Raji (cell line): ENCODE results near the gene TOR1AIP2.

Experiments used
- POLR2A ChIP-seq: IDR thresholded peaks from 2 replicates; pipeline ENCODE4 v1.6.1; 2011; ENCODE audit warnings: low read depth, low read length, control low read depth; ENCODE audit not compliant: insufficient read depth

Gene TOR1AIP2

DNA sequence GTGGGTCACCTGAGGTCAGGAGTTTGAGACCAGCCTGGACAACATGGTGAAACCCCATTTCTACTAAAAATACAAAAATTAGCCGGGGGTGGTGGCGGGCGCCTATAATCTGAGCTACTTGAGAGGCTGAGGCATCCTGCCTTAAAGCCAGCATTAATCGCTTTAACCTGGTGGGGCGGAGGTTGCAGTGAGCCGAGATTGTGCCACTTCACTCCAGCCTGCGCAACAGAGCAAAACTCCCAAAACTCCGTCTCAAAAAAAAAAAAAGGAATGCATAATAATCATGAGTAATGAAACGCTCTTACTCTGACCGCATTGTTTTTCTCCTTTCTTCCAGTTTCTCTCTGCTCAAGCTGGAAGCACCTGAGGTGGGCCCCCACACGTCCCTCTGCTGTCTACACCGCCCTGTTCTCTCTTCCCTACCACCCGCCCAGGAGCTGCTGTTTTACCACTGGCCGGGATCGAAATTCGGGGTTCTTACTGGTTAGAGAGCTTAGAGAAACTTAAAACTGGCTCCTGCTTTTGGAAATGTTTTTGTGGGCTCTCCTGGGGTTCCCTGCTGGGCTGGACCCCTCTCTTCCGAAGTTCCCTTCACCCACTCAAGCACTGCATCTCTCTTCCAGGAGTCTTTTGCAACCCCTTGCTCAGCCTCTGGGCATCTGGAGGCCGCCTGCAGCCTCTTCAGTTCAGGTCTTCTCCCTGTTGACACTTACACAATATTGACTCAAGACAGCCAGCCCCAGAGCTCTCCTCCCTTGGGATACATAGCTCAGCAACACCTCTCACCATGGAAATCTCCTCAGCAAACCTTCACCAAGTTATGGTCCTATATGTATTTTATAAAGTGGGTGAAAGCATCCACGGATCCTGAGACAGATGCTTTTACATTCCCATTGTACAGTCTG lies 72.1 kb downstream of the TOR1AIP2 start:
- TF ChIP-seq POLR2A = no peak

DNA sequence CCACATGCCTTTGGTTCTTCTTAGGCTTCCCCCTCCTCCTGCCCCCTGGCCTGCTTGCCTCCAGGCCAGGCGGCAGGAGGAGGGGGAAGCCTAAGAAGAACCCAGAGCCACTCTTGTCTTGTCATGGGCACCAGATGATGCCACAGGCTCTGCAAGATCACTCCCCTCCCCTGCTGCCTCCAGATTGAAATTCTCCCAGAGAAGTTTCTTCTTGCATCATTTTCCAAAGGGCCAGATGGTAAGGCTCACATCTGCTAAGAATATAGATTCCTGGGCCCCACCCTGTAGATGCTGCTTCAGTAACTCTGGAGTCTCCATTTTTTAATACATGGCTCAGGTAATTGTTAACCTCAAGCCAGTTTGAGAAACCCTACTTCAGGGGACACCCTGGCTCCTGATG lies 73.7 kb downstream of the TOR1AIP2 start:
- TF ChIP-seq POLR2A = no peak

DNA sequence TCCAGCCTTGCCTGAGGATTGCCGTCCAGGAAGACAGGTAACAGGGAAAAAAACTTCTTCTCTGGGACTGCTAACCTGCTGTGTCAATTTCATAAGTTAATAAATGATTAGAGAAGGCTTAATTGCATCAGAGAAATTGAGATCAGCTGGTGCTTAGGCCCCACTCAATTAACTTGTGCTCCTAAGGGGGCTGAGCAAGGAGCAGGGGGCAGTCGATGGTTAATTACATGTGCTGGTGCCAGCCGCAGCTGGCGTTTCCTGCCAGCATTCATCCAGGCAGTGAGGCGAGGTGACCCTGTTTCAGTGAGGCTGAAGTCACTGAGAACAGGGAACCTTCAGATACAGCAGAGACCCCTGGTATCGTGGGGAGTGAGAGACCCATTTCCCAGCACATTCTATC lies 74.5 kb downstream of the TOR1AIP2 start:
- TF ChIP-seq POLR2A = no peak

DNA sequence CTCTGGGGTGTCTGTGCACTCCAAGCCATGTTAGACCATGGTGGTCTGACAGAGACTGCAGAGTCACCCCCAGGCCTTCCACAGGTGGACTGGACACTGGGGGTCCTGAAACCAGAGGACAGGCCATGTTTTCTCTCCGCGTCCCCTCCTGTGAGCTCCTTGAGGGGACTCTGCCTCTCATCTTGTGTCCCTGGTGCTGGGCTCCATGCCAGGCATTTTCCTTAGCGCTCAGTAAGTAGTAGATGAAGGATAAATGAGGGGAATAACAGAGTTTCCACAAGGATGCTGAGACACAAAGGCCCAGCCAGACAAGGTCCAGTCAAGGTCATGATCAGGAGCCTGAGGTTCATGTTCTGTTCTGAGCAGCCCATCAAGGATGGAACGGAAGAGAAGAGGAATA lies 77.1 kb downstream of the TOR1AIP2 start:
- TF ChIP-seq POLR2A = no peak

DNA sequence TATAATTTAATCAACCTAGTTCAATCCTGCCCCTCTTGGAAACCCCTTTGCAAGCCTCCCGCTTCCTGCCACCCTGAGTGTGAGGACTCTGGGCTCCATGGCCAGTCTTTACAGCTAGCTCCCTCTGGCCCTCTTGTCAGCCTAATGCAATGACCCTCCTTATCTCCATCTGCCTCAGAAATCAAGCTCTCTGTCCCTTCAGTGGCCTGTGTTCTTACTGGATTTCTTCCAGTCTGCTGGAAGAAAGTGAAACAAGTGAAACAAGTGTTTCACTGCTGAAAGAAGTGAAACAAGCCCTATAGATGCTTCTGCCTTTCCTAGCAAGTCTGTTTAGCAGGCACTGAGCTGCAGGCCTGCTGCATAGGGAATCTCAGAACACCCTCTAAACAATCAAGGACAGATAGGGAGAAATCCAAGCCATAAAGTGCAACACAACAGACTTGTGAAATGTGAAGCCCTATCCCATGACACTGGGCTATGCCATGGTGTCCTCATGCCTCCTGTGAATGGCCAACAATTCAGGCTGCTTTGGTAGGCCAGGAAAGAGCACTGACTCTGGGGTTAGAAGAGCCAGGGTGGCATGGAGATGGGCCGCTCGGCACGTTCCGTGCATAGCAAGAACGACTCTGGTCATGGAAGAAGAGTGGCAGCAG lies 78.6 kb downstream of the TOR1AIP2 start:
- TF ChIP-seq POLR2A = no peak

DNA sequence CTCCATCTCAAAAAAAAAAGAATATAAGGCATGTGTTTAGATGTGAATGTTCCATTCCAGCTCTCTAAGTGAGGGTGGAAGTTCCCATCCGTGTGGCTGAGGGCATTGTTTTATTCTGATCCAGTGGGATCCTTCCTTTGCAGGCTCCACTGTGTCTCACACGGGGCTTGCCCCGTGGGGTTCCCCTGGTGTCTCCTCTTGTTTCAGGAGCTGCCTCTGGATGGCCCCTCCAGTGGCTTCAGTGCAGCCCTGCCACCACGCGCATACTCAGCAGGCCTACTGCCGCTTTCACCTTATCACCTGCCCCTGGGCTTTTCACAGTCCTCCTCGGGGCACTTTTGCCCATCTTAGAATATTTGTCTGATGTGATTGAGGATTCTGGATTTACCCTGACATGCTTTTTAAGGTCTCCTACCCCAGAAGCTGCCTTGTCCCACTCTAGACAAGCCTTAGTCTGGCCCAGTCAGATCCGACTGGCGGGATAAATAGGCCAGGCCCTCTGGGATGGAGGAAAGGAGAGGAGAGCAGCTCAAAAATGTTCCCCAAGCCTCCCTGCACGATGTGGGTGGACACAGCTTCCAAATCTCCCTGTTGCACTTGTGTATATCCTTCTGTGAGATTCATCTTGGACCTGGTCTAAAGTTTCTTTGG lies 79.3 kb downstream of the TOR1AIP2 start:
- no peak for TF ChIP-seq POLR2A

DNA sequence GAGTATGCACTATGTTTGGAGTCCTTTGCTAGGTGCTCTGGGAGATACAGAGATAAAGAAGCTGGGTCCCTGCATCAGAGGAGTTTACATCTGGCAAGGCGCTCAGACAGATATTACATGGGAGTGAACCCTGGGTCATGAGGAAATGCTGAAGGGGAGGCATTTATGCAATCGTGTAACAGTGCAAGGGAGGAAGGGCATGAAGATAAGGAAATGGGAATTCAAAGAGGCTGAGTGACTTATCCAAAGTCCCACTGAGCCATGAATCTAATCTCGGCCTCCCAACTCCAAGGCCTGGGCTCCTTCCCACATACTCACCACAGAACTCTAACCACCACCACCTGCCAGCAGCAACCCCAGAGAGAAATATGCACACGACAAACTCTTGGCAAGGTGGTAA lies 82.9 kb downstream of the TOR1AIP2 start:
- TF ChIP-seq POLR2A = no peak

DNA sequence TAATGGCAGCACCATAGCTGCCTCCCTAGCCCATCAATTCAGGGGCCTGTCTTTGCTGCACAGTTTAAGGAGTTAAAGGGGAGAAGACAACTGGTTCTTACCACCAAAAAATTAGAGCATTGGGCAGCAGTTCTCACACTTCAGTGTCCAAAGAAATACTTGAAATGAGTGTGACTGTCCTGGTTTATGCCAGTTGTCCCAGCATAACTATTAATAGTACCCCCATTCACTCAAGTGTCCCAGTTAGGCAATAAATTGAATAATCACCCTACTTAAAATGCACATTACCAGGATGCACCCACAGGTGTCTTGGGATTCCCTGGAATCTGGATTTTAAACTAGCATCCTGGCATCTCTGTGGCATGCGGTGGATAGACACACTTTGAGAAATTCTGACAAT lies 83.5 kb downstream of the TOR1AIP2 start:
- no peak for TF ChIP-seq POLR2A

DNA sequence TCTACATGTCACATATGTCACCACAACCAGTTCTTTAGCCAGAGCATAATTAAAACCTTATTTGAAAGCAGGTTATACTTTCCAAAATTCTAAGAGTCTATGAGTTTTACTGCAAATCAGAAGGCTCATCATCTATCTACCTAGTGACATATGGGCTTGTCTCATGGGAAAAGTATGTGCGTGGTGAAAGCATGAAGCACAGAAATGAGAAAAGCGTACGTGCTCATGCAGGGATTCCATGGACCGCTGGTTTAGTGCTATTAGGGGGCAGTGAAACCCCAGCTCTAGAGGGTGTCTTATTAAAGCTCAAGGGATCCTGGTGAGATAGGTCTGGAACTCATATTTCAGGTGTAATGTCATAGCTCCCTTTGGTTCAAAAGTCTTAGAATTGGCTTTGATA lies 84.3 kb downstream of the TOR1AIP2 start:
- no peak for TF ChIP-seq POLR2A
